HFFc6 (cell line): ENCODE results near the gene SEPHS1. TPM values are rescaled to one million over a fixed set of nuclear protein-coding genes. Genes with fewer than 3 reads are reported as not detected.

Experiments
- DNase-seq: peaks from one replicate; pipeline ENCODE4 v3.0.0-alpha.2; 2018
- H3K27ac Mint-ChIP-seq: 2 replicates; pipeline ENCODE4 v1.8.0; 2020; ENCODE audit warnings: mild to moderate bottlenecking, mixed read lengths
- H3K27me3 Mint-ChIP-seq: 2 replicates; pipeline ENCODE4 v1.8.0; 2021; ENCODE audit warnings: mild to moderate bottlenecking, moderate library complexity, mixed read lengths; ENCODE audit not compliant: insufficient read depth
- H3K36me3 Mint-ChIP-seq: 2 replicates; pipeline ENCODE4 v1.8.0; 2021; ENCODE audit warnings: low read depth, mixed read lengths
- H3K4me1 Mint-ChIP-seq: 2 replicates; pipeline ENCODE4 v1.8.0; 2020; ENCODE audit warnings: low read depth, mixed read lengths
- H3K4me3 Mint-ChIP-seq: 2 replicates; pipeline ENCODE4 v1.8.0; 2020; ENCODE audit warnings: mild to moderate bottlenecking, moderate library complexity, mixed read lengths
- H3K9me3 Mint-ChIP-seq: 2 replicates; pipeline ENCODE4 v1.8.0; 2020; ENCODE audit warnings: mild to moderate bottlenecking, mixed read lengths
- CTCF ChIP-seq: fragments of 200-600 bp; sonication (generic); IDR thresholded peaks from 2 replicates; pipeline ENCODE4 v1.5.0; 2021; ENCODE audit warnings: antibody characterized with exemption, mild to moderate bottlenecking
- total RNA-seq, 6 experiments: library from RNA; stranded (reverse); fragmentation: NEBNext Ultra II Directional; extraction: Animal tissue kit (Norgen Biotek cat#: 25700); gene quantifications; 2 replicates in 1 of 6; 3 replicates in 5 of 6; pipeline ENCODE4 v1.2.3, GENCODE V29; 2021

SEPHS1 gene
- total RNA-seq, 6 experiments from 2014 or later = 34.1 to 49.3 (median 40.5) TPM

DNA sequence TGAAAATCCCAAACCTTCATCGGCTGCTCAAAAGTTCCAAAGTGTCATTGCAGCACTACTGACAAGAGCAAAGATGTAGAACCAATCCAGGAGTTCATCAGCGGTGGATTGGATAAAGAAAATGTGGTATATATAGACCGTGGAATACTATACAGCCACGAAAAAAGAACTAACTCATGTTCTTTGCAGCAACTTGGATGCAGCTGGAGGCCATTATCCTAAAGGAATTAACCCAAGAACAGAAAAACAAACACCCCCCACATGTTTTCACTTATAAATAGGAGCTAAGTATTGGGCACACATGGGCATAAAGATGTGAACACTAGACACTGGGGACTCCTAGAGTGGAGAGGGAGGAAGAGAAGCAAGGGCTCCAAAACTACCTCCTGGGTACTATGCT lies 79.8 kb downstream of the SEPHS1 start:
- no peak overlapping the region for H3K27ac Mint-ChIP-seq

More for the DNA sequence above, 79.8 kb downstream of the SEPHS1 start:
- H3K4me3 Mint-ChIP-seq = no peak overlapping the region
- no peaks in the 10 kb centered on the region for H3K36me3 Mint-ChIP-seq
- peaks cover 23% of the 10 kb centered on the region for H3K4me1 Mint-ChIP-seq
- H3K27me3 Mint-ChIP-seq = peaks cover 31% of the 10 kb centered on the region
- no peak for TF ChIP-seq CTCF
- no peaks in the 10 kb centered on the region for H3K9me3 Mint-ChIP-seq
- no peak for DNase-seq

Other genes with a start within 250 kb of the SEPHS1 start
- 10 to 100 TPM; 79.9 to 90.3 (median 83.0) TPM for gene OPTN, start 248.1 kb downstream of the SEPHS1 start, total RNA-seq
- gene MCM10, start 186.7 kb downstream of the SEPHS1 start, total RNA-seq = 10 to 100 TPM in 5 of 6 experiments, 1 to 10 TPM in 1; 8.3 to 18.4 (median 15.7) TPM
- not detected for gene UCMA, start 113.9 kb downstream of the SEPHS1 start, total RNA-seq
- 10 to 100 TPM; 17.2 to 20.3 (median 17.6) TPM for gene PHYH, start 48.2 kb downstream of the SEPHS1 start, total RNA-seq
- 1 to 10 TPM in 2 of 6 experiments, under 1 TPM in 4; 0.14 to 2.0 (median 0.49) TPM for gene BEND7, start 180.7 kb upstream of the SEPHS1 start, total RNA-seq
- 10 to 100 TPM; 21.9 to 24.8 (median 23.0) TPM for gene PRPF18, start 238.7 kb upstream of the SEPHS1 start, total RNA-seq